ENCODE measurements around the gene CREM. TPM values are rescaled to one million over a fixed set of nuclear protein-coding genes. Genes with fewer than 3 reads are reported as not detected.
A peak's percentile ranks its signal among the peaks of the same experiment; 100 is the strongest.

The CREM gene
- total RNA-seq, 2 experiments from 2014 or later: 32.2 to 38.1 TPM

GRCh38 chr10:35219891-35220890 is 93.5 kb downstream of the CREM start:
- peak overlapping the region; percentile 87 for H2AFZ ChIP-seq (ENCODE audit: low read length)
- CTCF ChIA-PET (ENCODE audit: unreplicated experiment): interaction anchor here (1.3 kb wide), 1 partner anchor 94 kb away, joined by 5 read pairs; the partner anchor contains the start of gene CREM
- TF ChIP-seq CTCF (conservative IDR thresholded peaks at IDR 0.05; ENCODE audit: low read length) (no peak), EZH2phosphoT487 (IDR thresholded peaks at IDR 0.05; ENCODE audit: borderline replicate concordance, low read depth, low read length) (no peak)

GRCh38 chr10:35223016-35223415 is 96.4 kb downstream of the CREM start:
- no peaks in the 10 kb centered on the region for H3K9me2 ChIP-seq (ENCODE audit: insufficient read depth, low read length)
- no peak overlapping the region for H3K27ac ChIP-seq (ENCODE audit: low read depth, low read length, poor library complexity, severe bottlenecking)
- no peaks in the 10 kb centered on the region for H3K9me3 ChIP-seq (ENCODE audit: low read length)
- DNase-seq (ENCODE audit: low spot score): no peak
- intact Hi-C loops (cut with micrococcal nuclease; ENCODE audit: unreplicated experiment): no loop called here
- no peak overlapping the region for H3K4me2 ChIP-seq (ENCODE audit: low read length)
- no peaks in the 10 kb centered on the region for H3K36me3 ChIP-seq (ENCODE audit: insufficient read depth, low read length)
- H3K4me3 ChIP-seq (ENCODE audit: low read depth, low read length, poor library complexity, severe bottlenecking): no peak overlapping the region
- H2AFZ ChIP-seq (ENCODE audit: low read length): no peak overlapping the region
- H3K79me2 ChIP-seq (ENCODE audit: insufficient read depth, low read depth, low read length): no peaks in the 10 kb centered on the region
- CTCF ChIA-PET (ENCODE audit: unreplicated experiment): no interaction called here
- H4K20me1 ChIP-seq (ENCODE audit: insufficient read depth, low read length): no peaks in the 10 kb centered on the region
- peaks cover 16% of the 10 kb centered on the region for H3K4me1 ChIP-seq (ENCODE audit: insufficient read depth, low read length, poor library complexity, severe bottlenecking)
- no TSS peak for BruUV-seq (replicated peaks)
- TF ChIP-seq CTCF (conservative IDR thresholded peaks at IDR 0.05; ENCODE audit: low read length): peak; percentile 51; the same call in 1 of the 2 replicates
- no peak for TF ChIP-seq EZH2phosphoT487 (IDR thresholded peaks at IDR 0.05; ENCODE audit: borderline replicate concordance, low read depth, low read length)
- POLR2A ChIA-PET: no interaction called here

More at GRCh38 chr10:35219891-35220890, 93.5 kb downstream of the CREM start:
- H4K20me1 ChIP-seq (ENCODE audit: insufficient read depth, low read length): no peaks in the 10 kb centered on the region
- peaks cover 22% of the 10 kb centered on the region for H3K4me1 ChIP-seq (ENCODE audit: insufficient read depth, low read length, poor library complexity, severe bottlenecking)
- BruUV-seq (replicated peaks): no TSS peak
- no peaks in the 10 kb centered on the region for H3K79me2 ChIP-seq (ENCODE audit: insufficient read depth, low read depth, low read length)
- POLR2A ChIA-PET: interaction anchor here (0.6 to 1.4 kb wide), 3 partner anchors 12 to 1489 kb away, joined by 3 to 6 read pairs (median 6); no protein-coding TSS in a partner anchor
- intact Hi-C loops (cut with micrococcal nuclease; ENCODE audit: unreplicated experiment): loop anchor here (2.0 kb wide), 1 partner anchor 225 kb away; no protein-coding TSS in a partner anchor
- no peak overlapping the region for H3K4me3 ChIP-seq (ENCODE audit: low read depth, low read length, poor library complexity, severe bottlenecking)
- peak overlapping the region; percentile 14; the same call in 1 of the 2 replicates for H3K4me2 ChIP-seq (ENCODE audit: low read length)
- no peak overlapping the region for H3K27ac ChIP-seq (ENCODE audit: low read depth, low read length, poor library complexity, severe bottlenecking)
- no peaks in the 10 kb centered on the region for H3K9me2 ChIP-seq (ENCODE audit: insufficient read depth, low read length)
- no peak for DNase-seq (ENCODE audit: low spot score)
- H3K36me3 ChIP-seq (ENCODE audit: insufficient read depth, low read length): no peaks in the 10 kb centered on the region
- H3K9me3 ChIP-seq (ENCODE audit: low read length): no peaks in the 10 kb centered on the region
